OCI-LY7 (cell line): ENCODE data around the gene HMGCLL1.

ENCODE experiments used
- EZH2phosphoT487 ChIP-seq: fragments of 200-600 bp; sonication (generic); IDR thresholded peaks from 2 replicates; pipeline ENCODE4 v1.6.1; 2018; ENCODE audit warnings: low read depth, borderline replicate concordance, mild to moderate bottlenecking, mixed run types, antibody characterized with exemption, low read length, moderate library complexity, mixed read lengths
- TF ChIP-seq, protein P1 (sequence below): fragments of 200-600 bp; sonication (generic); conservative IDR thresholded peaks from 2 replicates; pipeline ENCODE4 v1.5.1; 2014; ENCODE audit warnings: mild to moderate bottlenecking, antibody characterized with exemption, low read length, moderate library complexity, mixed read lengths

DNA sequence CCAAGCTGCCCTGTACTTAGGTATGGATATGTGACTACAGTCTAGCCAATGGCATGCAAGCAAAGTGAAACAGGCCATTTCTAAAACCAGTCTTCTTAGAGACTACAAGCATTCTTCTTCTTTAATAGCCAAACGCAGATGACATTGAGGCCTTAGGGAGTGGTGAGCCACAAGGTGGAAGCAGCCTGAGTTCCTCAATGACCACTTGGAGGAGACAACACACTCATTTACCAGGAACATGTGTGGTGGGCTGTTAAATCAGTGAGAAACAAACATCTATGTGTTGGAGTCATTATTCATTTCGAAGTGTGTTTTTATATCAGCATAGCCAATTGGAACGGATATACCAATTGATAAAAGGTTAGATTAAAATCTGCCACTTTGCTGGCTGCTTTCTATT lies 129.8 kb downstream of the HMGCLL1 start:
- TF ChIP-seq, protein P1, sequence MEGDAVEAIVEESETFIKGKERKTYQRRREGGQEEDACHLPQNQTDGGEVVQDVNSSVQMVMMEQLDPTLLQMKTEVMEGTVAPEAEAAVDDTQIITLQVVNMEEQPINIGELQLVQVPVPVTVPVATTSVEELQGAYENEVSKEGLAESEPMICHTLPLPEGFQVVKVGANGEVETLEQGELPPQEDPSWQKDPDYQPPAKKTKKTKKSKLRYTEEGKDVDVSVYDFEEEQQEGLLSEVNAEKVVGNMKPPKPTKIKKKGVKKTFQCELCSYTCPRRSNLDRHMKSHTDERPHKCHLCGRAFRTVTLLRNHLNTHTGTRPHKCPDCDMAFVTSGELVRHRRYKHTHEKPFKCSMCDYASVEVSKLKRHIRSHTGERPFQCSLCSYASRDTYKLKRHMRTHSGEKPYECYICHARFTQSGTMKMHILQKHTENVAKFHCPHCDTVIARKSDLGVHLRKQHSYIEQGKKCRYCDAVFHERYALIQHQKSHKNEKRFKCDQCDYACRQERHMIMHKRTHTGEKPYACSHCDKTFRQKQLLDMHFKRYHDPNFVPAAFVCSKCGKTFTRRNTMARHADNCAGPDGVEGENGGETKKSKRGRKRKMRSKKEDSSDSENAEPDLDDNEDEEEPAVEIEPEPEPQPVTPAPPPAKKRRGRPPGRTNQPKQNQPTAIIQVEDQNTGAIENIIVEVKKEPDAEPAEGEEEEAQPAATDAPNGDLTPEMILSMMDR, result no peak
- no peak for TF ChIP-seq EZH2phosphoT487
